ENCODE results near the gene NEK9.
A peak's percentile ranks its signal among the peaks of the same experiment; 100 is the strongest.

The NEK9 gene

GRCh38 chr14:75054421-75054820, 72.4 kb downstream of the NEK9 start:
- TF ChIP-seq POLR2A (IDR thresholded peaks at IDR 0.05; ENCODE audit: low read length): no peak
- TF ChIP-seq GATA1 (IDR thresholded peaks at IDR 0.05; ENCODE audit: low read depth, low read length): no peak
- DNase-seq: no peak

GRCh38 chr14:75053396-75054291, 73.2 kb downstream of the NEK9 start:
- peak in 1 of 2 experiments; percentile 30 for DNase-seq
- TF ChIP-seq GATA1 (IDR thresholded peaks at IDR 0.05; ENCODE audit: low read depth, low read length): no peak
- TF ChIP-seq POLR2A (IDR thresholded peaks at IDR 0.05; ENCODE audit: low read length): no peak

- no peak for DNase-seq
- TF ChIP-seq POLR2A (IDR thresholded peaks at IDR 0.05; ENCODE audit: low read length) (peak; percentile 30), GATA1 (IDR thresholded peaks at IDR 0.05; ENCODE audit: low read depth, low read length) (no peak)
Observed at GRCh38 chr14:75051556-75051899, 75.3 kb downstream of the NEK9 start.

- DNase-seq: peak; percentile 86 to 91
- TF ChIP-seq POLR2A (IDR thresholded peaks at IDR 0.05; ENCODE audit: low read length) (peak; percentile 67), GATA1 (IDR thresholded peaks at IDR 0.05; ENCODE audit: low read depth, low read length) (no peak)
Observed at GRCh38 chr14:75050852-75051555, 75.8 kb downstream of the NEK9 start, which contains the start of gene MLH3. Gene MLH3, minus strand, starts transcription at chr14:75051467. Its CDS starts 1,812 bp downstream, at chr14:75049655.

- TF ChIP-seq POLR2A (IDR thresholded peaks at IDR 0.05; ENCODE audit: low read length) (no peak), GATA1 (IDR thresholded peaks at IDR 0.05; ENCODE audit: low read depth, low read length) (no peak)
- no peak for DNase-seq
Observed at GRCh38 chr14:75049731-75050201, 77.1 kb downstream of the NEK9 start.

- no peak for DNase-seq
Observed at GRCh38 chr14:75049136-75049535, 77.7 kb downstream of the NEK9 start.

GRCh38 chr14:75048101-75048500, 78.7 kb downstream of the NEK9 start:
- no peak for DNase-seq
- TF ChIP-seq POLR2A (IDR thresholded peaks at IDR 0.05; ENCODE audit: low read length) (no peak), GATA1 (IDR thresholded peaks at IDR 0.05; ENCODE audit: low read depth, low read length) (no peak)

More at GRCh38 chr14:75049136-75049535, 77.7 kb downstream of the NEK9 start:
- no peak for TF ChIP-seq POLR2A (IDR thresholded peaks at IDR 0.05; ENCODE audit: low read length)
- TF ChIP-seq GATA1 (IDR thresholded peaks at IDR 0.05; ENCODE audit: low read depth, low read length): no peak

- TF ChIP-seq POLR2A (IDR thresholded peaks at IDR 0.05; ENCODE audit: low read length): no peak
- TF ChIP-seq GATA1 (IDR thresholded peaks at IDR 0.05; ENCODE audit: low read depth, low read length): no peak
- no peak for DNase-seq
Observed at GRCh38 chr14:75047506-75047905, 79.3 kb downstream of the NEK9 start.

GRCh38 chr14:75046899-75047298, 79.9 kb downstream of the NEK9 start:
- TF ChIP-seq POLR2A (IDR thresholded peaks at IDR 0.05; ENCODE audit: low read length) (no peak), GATA1 (IDR thresholded peaks at IDR 0.05; ENCODE audit: low read depth, low read length) (no peak)
- DNase-seq: no peak

- no peak for TF ChIP-seq GATA1 (IDR thresholded peaks at IDR 0.05; ENCODE audit: low read depth, low read length)
- no peak for TF ChIP-seq POLR2A (IDR thresholded peaks at IDR 0.05; ENCODE audit: low read length)
- no peak for DNase-seq
Observed at GRCh38 chr14:75046275-75046674, 80.6 kb downstream of the NEK9 start.

- DNase-seq: peak in 1 of 2 experiments; percentile 66
- TF ChIP-seq POLR2A (IDR thresholded peaks at IDR 0.05; ENCODE audit: low read length) (no peak), GATA1 (IDR thresholded peaks at IDR 0.05; ENCODE audit: low read depth, low read length) (no peak)
Observed at GRCh38 chr14:75044752-75045151, 82.1 kb downstream of the NEK9 start.

- TF ChIP-seq POLR2A (IDR thresholded peaks at IDR 0.05; ENCODE audit: low read length): no peak
- no peak for TF ChIP-seq GATA1 (IDR thresholded peaks at IDR 0.05; ENCODE audit: low read depth, low read length)
- no peak for DNase-seq
Observed at GRCh38 chr14:75044322-75044721, 82.5 kb downstream of the NEK9 start.

GRCh38 chr14:75042035-75042434, 84.8 kb downstream of the NEK9 start:
- no peak for DNase-seq
- TF ChIP-seq GATA1 (IDR thresholded peaks at IDR 0.05; ENCODE audit: low read depth, low read length) (no peak), POLR2A (IDR thresholded peaks at IDR 0.05; ENCODE audit: low read length) (no peak)

- TF ChIP-seq GATA1 (IDR thresholded peaks at IDR 0.05; ENCODE audit: low read depth, low read length) (no peak), POLR2A (IDR thresholded peaks at IDR 0.05; ENCODE audit: low read length) (no peak)
- DNase-seq: no peak
Observed at GRCh38 chr14:75041613-75042012, 85.2 kb downstream of the NEK9 start.
